Kidney capillary endothelial cell (primary cell): Measurements from ENCODE around the gene ROR2.

ENCODE experiments used
- DNase-seq: peaks from one replicate; pipeline ENCODE4 v3.0.0-alpha.2; 2018; ENCODE audit warnings: low spot score

Gene ROR2

DNA sequence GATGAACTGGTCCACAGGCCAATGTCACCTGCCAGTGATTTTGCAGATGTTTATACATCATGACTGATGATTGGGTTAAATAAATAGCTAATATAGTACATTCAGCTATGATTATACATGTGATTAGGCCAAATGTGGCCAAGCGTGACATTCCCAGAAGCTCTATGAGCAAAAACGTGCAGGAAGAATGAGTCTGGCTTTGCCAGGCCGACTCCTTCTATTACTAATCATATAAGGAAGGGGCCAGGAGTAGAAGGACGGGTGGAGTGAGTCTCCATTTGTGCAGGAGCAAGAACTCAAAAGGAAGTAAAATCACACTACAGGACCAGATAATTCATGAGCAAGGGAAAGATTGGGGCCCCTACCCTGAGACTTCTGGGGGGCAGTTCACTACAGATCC, 178.2 kb downstream of the ROR2 start:
- DNase-seq, result no peak

DNA sequence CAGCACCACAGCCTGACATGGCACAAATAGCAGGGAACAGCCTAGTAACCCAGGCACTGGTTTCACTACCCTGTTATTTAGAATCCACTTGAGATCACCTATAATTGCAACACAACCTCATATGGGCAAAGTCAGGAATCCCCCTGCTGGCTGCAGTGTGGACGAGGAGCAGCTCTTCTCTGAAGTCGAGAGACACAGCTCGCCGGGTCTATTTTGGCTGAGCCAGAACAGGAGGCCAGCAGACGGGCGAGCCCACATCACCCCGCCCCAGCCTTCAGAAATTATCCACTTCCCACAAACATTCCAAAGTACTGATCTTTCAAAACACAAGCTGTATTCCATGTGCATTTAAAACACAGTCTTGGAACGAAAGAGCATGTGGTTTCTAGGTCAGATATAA, 179.0 kb downstream of the ROR2 start:
- no peak for DNase-seq

DNA sequence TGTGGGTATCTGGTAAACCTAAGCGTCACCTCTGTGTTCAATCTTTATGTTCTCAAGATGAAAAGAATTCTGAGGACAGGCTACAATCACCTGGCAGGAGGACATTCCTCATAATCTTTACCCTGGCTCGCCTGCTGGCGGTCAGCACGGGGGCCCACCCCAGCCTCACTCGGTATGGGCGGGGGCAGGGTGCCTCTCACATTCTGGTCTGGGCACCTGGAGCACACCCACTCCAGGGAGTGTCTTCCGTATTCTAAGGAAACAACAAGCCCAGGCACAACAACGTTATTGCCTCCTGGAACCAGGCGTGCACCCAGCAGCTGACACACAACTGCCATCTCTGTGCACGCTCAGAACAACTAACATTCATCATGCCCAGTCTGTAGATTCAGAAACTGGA, 179.8 kb downstream of the ROR2 start:
- DNase-seq, result no peak

DNA sequence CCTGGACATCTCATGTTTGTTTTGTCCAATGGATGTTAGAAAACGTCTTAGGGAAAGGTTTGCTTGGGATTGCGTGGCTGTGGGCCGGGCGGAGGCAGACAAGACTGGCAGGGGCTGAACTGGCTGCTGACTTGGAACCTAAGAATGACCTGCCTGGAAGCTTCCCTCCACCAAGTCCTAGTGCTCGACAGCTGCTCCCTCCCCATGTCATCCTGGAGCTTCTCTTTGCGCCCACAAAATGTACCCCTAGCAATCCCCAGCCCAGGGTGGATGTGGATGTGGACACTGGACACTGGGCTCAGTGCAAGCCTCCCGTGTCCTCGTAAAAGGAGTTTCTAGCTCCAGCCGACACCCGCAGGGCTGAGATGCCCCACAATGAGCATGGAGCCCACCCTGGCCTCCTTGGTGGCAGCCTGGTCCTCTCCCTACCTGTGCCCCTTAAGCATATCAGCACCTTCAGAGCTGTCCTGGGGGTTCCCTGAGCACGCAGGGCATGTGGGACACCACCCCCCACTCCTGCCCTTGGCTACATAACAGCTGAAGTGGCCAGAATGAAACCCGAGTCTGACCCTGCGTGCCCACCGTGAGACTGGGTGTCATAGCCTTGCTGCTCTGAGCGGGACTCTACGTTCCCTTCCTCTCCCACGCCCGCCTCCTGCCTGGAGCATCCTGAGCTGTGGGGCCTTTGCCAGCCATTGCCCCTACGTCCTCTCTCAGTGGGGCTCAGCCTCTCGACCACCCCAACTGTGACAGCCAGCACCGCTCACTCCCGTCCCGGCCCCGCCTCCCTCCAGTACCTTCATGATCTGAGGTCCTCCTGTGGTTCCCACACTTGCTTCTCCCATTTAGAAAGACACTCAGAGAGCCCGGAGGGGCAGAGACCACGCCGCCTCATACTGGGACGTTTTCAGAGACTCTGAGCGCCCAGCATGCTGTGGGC, 180.8 kb downstream of the ROR2 start:
- no peak for DNase-seq

DNA sequence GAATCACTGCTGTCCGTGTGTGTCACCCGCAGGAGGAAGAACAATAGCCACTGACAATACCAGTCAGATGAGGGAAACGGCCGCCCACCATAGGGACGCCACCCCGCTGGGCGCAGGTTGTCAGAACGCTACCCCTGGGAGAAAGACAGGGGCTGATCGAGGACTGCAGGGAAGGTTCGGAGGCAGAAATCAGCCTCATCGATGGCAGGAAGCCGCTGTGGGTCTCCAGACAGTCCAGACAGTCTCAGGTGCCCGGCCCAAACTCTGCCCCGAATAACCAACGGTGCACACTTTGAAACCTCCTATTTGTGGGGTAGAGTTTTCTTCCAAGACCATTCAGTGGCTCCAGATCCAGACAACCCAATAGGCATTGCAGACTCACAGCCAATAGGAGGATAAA, 181.5 kb downstream of the ROR2 start:
- no peak for DNase-seq

DNA sequence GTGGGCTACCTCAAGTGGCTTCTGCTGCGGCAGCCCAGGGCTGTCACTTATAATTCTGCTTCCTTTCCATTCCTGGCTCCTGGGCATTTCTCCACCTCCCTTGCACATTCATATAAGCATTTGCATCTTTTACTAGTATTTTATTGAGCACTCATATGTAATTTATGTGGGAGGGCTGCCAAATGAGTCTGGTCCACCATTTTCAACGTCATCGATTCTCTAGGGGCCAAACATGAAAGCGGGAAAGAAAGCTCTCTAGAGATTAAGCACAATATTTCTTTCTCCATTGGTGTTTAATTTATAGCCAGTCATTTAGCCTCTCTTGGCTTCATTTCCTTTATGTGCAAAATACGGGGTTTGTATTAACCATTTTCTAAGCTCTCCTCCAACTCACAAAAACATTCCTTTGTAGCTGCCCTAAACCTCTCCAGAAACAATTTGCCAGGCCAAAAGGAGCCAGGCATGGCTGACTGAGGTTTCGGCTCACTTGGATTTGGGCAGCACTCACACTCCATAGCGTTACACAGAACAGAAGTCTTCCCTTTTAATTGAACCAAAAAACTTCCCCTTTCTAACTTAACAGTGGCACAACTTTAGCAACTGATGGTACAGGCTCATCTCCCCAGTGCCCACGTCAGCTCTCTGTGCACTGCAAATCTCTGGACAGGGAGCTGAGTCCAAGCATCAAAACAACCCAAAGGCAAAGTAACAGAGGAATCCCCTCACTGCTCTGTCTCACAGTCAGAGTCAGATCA, 183.5 kb downstream of the ROR2 start:
- no peak for DNase-seq

DNA sequence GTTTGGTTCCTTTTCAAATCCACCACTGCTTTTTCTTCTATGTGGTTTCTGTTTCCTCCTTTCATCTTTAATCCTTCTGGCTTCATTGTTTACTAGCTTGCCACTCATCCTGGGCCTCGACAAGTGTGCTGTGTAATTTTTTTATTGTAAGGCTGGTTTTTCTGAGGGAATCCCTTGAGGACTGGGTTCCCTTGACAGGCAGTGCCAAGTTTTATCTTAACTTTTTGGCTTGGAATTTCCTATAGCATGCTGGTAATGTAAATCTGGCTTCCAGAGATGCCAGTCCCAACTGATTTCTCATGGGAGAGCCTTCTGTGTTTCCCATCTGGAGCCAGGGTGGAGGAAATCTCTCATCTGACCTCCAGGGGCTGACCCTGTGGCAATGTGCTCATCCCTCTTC, 184.7 kb downstream of the ROR2 start:
- no peak for DNase-seq

DNA sequence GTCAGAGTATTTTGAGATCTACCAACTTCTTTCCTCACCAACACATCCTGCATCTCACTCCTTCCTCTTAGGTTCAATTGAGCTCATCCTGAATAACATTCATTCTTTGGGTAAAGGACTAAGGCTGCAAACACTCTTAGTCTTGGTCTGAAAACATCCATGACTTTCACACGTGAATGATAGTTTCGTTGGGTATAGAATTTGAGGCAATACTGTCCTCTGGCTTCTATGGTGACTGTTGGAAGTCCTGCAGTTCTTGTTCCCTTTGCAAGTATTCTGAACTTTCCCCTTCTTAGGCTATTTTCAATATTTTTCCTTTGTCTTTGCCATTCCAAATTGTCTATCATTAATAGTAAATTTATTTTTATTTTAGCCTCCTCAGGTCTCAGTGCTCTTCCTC, 185.4 kb downstream of the ROR2 start:
- DNase-seq, result no peak

DNA sequence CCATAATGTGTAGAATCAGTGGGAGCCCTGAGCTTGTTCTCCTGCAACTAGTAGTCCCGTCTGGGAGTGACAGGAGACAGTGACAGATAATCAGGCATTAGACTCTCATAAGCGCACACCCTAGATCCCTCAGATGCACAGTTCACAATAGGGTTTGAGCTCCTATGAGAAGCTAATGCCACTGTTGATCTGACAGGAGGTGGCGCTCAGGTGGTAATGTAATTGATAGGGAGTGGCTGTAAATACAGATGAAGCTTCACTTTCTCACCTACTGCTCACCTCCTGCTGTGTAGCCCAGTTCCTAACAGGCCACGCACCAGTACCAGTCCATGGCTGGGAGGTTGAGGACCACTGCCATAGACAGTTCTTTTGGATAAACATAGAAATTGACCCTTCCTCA, 188.7 kb downstream of the ROR2 start:
- DNase-seq, result no peak

DNA sequence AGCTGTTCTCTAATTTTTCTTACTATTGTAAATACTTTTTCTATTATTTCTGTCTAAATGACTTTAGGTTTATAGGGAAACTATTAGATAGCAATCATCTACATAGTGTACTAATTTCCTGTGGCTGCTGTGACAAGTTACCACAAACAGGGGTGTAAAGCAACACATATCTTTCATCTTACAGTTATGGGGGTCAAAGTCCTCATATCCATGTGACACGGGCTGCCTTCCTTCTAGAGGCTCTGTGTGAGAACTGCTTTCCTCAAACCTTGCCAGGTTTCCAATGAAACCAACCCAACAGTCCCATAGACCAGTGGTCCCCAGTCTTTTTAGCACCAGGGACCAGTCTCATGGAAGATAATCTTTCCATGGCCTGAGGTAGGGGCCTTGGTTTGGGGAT, 189.1 kb downstream of the ROR2 start:
- DNase-seq, result no peak

DNA sequence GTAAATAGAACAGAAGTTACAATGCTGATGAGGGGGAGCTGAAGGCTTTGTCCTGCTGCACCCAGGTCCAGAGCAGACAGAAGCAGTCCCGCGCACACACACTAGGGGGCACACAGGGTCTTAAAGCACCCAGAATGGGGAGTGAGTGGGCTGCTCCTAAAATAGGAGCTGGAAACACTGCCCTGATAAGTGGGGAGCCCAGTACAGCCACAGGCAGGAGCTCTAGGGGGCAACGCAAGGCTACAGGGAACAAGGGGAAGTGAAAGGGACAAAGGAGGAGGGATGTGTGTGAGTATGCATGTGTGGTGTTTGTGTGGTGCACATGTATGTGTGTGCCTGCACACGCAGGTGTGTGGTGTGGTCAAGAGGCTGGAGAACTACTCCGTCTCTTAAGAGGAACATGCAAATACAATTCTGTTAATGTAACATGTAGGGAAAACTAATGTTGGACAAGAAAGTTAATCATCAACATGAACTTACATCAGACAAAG, 191.5 kb downstream of the ROR2 start:
- DNase-seq, result peak; percentile 21

DNA sequence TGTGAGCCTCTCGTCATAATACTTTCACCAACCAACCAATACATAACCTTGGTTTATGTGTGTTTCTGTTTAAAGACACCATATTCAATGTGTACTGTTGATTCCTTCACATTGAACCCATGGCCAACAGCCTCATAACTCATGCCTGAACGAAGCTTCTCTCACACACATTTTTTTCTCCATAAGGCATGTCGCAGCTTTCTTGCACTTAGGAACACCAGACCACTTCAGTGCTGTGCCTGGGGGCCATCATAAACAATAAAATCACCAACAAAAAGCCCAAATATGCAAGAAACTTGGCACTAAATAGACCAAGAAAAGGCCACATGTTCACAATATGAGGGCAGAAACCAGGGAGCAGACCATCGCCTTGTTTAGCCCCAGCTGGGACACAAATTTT, 192.2 kb downstream of the ROR2 start:
- DNase-seq, result no peak

DNA sequence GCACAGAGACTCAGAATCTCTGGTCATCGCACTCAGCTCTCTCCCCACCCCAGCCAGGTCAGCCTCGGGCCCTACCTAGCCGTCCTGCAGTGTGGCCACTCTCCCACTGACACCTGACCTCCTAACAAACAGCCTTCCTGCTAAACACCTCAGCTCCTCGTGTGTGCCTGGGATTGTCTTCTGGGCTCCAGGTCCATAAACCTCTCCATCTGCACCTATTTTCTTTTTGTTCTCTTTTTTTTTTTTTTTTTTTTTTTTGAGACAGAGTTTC, 193.6 kb downstream of the ROR2 start:
- no peak for DNase-seq

DNA sequence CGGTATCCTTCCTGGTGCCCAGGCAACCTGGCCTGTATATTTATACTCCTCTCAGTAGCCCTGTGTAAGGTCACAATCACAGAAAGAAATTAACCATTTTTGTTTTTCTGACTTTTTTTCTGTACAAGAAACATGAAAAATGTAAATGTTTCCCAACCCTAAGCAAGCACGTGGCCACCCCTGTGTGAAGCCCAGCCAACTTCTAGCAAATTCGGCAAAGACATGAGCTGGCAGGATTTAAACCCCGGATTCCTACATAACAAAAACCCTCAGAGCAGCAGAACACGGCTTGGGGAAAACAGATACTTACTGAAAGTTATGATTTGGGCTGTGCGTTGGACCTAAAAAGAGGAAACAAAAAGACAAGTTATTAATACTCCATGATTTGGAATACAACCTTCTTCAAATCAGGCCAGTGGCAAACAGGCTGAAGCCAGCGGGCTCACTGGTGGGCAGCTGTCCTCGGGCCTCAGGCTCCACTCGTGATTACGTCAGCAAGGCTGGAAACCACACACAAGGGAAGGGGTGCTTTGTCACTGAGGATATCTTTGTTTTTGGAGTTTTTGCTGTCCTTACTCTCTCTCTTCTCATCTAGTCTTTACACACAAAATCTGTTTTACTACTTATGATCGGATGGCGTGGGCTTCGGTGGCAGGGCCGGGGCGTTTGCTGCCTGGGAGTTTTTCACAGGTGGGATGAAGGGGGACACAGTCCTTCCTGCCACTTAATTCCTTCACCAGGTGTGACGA, 194.1 kb downstream of the ROR2 start:
- DNase-seq, result no peak

DNA sequence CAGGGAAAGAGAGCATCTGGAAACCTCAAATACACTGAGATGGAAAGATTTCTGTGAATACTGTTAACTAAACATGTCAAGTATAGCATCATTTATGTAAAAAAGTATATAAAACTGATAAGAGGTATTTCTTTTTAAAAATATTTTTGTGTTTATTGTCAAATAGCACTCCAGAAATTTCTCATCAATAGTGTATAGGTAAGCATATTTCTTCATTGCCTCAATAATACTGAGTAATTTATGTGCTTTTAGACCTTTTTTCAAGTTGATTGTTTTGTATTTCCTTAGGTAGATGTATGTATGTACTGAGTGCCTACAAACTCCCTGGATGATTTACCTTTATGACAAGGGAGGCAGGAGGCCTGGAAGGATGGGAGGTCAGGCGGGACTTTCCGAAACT, 196.3 kb downstream of the ROR2 start:
- DNase-seq, result no peak

DNA sequence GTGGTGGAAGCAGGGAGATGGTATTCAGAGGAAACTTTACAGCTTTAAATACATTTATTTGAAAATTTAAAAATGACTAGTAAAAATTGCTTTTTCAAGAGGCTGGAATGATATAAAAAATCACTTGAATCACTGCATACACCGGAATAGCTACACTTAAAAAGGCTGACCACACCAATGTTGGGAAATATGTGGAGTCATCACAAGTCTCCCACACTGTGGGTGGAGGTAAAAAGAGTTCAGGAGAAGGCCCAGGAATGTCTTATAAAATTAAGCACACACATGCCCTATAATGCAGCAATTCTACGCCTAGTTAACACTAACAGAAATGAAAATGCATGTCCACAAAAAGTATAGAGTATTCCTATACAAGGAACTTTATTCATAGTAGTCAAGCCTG, 198.1 kb downstream of the ROR2 start:
- DNase-seq, result no peak

DNA sequence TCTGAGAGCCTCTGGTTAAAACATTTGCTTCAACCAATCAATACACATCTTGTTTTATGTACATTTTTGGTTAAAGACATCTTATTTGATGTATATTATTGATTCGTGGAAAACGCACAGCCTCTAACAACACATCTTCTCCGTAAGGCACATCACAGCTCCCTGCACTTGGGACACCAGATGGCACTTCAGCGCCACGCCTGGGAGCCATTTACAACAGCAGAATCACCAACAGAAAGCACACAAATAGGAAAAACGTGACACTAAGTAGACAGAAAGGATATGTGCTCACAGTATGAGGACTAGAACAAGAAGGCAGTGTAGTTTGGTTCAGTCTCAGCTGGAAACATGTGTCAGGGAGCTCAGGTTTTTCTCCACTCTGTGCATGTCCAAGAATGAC, 199.7 kb downstream of the ROR2 start:
- DNase-seq, result no peak

DNA sequence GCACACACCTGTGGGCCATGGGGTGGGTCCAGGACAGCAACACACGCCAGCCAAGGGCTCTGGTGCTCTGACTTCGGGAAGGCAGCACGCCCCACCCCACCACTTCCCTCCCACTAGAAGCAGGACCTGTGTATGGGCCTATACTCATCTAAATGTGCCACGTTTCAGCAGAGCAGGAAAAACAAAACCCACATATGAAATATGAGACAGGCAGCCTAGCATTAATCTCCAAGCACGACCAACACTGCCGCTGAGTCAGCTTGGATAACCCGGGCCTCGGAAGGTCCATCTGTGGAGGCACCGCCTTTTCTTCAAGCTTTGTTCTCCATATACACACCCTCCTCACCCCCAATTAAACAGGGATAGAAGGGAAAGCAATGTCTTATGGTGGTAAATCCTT, 203.1 kb downstream of the ROR2 start:
- DNase-seq, result no peak

DNA sequence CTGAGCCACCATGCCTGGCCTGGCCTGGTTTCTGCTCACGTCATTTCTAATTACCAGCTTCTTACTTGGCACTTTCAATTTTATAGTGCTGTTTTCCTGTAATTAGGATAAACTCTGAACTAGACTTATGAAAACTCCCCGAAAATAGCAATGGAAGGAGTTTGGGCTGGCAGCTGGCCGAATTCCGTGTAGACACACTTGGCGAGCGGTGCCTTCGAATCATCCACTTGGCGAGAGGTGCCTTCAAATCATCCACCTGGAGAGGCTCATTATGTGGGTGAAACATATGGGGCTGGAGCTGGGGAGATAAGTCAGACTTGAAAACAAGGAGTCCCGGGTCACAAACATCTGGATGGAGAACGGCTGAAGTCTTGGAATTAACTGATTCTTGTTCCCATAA, 203.7 kb downstream of the ROR2 start:
- DNase-seq, result no peak

DNA sequence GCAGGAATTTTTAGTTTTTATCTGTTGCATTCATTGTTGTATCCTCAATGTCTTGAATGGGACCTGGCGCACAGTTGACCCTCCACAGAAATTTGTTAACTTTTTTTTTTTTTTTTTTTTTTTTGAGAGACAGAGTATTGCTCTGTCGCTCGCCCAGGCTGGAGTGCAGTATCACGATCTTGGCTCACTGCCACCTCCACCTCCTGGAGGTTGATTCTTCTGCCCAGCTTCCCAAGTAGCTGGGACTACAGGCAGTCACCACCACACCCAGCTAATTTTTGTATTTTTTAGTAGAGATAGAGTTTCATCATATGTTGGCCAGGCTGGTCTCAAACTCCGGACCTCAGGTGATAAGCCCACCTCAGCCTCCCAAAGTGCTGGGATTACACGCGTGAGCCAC, 205.9 kb downstream of the ROR2 start:
- DNase-seq, result no peak

DNA sequence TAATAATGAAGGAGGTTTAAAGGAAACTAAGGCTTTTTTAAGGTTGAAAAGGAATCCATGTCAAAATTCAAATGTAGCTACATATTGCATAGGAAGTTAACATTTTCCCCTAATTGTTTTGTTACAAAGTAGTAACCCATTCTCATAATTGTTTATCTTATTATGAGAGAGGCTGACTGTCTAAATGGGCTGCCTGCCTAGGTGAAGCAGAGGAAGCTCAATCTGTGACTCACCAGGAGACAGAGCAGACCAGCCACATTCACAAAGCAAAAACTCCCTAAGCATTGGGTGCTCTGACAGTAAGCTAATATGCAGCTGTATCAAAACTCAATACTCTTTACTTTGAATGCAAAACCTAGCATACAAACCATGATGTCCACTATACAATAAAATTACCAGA, 208.5 kb downstream of the ROR2 start:
- peak; percentile 58 for DNase-seq

DNA sequence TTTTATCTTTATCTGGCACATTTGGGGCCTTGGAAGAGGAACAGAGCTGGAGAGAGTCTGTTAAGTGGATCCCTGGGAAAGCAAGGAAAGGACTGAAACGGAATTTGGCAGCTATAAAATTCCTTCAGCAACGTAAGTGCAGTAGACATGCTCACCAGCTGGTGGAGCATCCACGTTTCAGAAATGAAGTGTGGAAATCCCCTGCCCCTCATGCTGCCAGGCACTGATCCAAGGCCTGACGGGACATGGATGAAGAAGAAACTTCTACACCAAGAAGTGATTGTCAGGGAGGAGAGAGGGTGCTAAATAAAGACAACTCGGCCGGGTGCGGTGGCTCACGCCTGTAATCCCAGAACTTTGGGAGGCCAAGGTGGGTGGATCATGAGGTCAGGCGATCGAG, 209.3 kb downstream of the ROR2 start:
- DNase-seq, result no peak
